NCI-H2107 treated with DMSO at 0.1 percent for 48 hours (cell line): ENCODE measurements around the gene TUT1.
"Not testable (repeated sequence)": the region's sequence is repeated elsewhere in the genome, so short reads cannot be mapped to it uniquely, and the experiment has no call there.

Experiments
- DNase-seq: peaks from one replicate; lab custom pipeline; 2025; ENCODE audit not compliant: unreplicated experiment; lab: John Stamatoyannopoulos, UW

Gene TUT1

DNA sequence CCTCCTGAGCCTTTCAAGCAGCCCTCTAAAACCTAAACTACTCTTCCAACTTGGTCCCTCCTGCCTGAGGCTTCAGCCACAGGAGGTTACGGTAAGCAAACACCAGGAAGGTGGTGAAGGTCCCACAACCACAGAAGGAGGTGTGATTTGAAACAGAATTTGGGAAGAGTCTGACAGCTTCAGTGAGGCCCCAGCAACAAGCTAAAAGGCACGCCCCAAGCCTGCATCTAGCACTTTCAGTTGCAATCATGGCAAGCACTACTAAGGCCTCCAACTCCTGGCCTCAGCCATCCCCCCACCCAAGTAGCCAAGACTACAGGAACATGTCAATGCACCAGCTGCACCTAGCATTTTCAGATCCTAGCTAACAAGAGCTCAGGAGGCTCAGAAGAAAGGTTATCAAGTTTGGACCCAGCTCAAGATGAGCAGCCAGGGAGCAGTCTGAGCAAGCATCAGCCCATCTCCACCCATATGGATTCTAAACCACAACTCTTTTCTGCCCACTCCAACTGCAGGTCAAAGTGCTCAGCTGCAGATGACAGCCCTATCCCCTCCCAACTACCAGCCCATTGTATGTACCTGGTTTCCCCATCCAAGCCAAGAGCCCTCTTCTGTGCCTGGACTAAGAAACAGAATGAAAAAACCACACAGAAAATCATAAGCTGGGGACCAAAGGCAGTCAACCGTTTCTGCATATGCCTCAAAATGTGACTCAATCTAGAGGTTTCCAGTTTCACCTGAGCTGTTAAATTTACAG, 34.3 kb downstream of the TUT1 start:
- no peak for DNase-seq

DNA sequence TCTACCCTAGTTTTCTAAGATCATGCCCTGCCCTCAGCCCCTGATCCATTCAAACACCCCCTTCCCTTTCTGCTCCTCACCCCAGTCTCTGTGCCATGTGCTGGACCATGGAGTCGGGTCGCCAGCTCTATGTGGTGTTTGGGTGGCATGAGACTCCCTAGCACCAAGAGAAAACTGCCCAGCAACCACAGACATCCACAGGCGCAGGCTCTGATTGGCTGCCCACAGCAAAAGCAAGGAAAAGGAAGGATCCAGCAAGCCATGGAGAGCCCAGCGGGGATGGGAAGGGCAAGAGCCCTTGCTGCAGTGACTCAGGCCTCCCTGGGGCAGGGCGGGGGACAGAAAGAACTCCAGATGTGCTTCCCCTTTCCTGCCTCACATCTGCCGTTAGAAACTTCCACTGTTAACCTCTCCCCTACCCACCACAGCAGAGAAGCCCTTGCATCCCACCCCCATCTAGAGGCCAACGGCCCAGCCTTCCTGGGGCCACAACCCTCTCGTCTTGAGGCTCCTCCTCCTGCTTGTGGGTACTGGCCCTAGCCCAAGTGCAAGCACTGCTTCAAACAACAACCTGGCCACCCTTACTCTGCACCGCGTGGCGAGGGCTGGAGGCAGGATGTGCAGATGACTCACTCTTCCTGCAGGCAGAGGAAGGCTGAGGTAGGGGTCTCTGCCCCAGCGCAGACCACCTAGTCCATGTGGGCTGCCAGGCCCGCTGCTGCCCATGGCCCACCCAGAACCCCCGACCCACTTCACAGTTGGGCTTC, 35.0 kb downstream of the TUT1 start:
- DNase-seq: no peak

DNA sequence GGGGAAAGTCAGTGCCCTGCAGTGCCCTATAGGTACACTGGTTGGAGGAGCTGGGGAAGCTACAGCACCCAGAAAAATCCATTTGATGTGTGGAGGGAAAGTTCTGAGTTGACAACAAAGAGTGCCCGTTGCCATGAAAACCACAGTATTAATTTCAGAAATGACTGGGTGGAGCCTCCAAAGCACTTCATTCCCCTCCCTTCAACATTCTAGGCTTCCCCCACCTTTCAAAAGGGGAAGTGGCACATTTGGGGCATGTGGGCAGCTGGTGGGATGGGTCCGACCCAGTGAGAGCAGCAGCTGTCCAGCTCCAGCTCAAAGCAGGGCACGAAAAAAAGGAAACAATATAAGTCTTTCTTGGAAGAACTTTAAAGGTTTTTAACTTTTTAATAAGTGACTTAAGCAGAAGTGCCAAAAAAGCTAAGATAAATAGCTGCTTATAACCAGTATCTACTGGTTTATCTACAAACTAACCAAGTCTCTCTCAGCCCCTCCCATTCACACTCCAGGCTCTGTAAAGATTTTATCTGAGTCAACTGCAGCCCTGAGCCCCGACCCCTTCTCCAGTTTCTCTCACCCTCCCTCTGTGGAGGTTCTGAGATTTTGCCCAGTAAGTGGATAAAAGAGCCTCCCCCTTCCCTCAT, 35.7 kb downstream of the TUT1 start:
- DNase-seq: no peak

DNA sequence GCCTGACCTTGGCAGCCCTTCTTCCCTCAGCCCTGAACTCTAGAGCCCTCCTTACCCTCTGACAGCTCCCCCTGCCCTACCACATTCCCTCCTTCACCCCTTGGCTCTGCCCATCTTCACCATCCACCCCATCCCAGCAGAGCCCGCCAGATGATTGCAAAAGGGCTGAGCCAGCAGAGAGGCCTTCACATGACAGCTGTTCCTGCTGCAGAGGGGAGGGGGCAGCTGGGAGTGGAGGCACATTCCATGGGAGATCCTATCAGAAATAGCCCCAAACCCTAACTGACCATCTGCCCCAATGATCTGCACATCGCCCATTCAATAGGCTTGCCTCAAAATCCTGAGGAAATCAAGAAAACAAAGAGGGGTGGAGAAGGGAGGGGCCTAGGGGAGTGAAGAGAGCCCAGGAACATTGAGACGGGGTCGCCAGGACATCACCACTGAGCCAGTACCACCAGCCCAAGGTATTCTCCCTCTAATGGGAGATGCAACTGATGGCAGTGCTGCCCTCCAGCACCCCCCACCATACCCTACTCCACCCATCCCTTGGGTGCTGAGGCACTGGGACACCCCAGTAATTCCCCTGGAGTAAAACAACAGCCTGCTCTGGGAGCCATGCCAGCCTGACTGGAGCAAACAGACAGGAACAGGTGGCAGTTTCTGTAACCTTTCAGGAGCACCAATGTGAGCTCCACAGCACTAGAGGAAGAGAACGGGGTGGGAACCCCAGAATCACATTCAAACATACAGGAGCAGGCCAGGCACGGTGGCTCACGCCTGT, 36.7 kb downstream of the TUT1 start:
- no peak for DNase-seq

DNA sequence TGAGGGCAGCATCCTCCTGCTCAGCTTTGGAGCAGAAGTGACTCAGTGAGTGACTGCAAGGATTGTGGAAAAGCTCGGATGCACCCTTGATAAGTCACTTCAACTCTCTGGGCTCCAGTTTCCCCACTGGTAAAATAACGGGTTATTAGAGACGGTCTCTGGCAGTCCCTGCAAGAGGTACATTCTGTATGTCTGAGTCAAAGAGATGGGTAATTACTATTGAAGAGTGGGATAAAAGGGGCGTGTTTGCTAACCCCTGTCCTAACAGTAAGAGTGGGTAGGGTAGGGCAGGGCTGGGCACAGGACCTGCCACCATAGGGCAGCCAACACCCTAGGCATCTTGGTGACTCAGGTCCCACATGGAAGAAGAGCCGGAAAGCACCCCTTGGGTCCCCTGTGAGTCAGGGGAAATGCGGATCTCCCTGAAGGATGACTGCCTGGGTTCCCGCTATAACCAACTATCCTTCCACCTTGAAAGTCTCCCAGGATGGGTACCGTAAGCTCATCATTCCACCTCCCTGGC, 37.4 kb downstream of the TUT1 start:
- DNase-seq: no peak

DNA sequence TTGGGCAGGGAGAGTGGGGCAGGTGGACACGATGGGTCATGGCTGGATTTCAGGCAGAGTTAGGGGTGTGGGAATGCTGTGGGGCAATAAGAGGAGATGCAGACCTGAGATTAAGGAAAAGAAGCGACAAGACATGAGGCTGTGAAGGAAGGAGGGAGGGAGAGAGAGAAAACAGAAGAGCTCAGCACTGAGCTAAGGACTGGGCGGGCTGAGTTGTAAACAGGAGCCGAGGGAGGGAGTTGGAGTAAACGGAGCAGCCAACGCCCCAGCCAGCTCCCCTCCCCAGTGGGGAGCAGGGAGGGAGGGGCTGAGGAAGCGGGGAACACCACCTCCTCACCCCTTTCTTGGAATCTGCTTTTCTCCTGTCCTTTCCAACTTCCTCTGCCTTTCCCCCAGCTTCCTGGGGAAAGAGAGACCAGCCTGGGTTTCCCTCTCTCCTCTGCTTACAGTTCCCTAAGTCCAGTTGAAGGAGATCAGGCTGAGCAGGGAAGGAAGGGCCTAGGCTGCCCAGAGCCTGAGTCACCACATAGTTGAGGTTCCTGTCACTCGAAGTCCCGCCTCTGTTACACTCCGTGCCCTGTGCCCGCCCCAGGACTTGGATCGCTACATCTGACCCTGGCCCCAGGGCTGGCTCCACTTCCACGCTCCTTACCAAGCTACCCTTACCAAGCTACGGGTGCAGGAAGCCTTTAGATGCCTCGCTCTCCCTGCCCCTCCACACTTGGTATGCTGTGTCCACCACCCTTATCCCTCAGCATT, 38.1 kb downstream of the TUT1 start:
- DNase-seq: no peak

DNA sequence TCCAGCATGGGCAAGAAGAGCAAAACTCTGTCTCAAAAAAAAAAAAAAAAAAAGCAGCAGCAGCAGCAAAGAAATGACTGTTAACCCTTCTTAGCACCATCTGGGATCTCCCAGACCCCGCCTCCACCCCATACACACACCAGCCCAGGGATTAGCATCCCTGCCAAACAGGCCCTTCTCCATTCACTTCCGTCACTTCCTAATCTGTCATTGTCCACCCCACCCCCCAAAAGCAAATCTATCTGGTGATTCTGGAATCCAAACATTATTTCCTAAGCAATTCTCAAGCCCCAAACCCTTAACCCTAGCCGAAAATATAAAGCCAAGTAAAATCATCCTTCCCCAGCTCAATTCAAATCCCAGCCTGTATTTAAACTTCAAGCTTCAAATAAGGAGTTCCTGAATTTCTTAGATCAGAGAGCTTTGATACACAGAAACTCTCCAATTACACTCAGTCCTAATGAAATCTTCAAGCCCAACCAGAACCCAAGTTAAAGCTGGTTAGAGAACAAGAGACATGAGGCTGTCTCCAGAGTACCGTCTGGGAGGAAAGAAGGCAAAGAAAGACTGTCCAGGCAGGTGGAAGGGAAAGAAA, 38.7 kb downstream of the TUT1 start:
- DNase-seq: no peak

DNA sequence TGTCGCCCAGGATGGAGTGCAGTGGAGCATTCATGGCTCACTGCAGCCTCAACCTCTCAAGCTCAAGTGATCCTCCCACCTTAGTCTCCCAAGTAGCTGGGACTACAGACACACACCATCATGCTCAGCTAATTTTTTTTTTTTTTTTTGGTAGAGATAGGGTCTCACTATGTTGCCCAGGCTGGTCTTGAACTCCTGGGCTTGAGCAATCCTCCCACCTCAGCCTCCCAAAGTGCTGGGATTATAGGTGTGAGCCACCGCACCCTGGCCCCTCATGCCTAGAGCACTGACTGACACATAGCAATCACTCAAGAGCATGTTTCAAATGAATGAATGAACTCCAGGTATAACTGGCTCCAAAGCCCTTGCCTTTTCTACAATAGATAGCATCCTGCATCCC, 40.8 kb downstream of the TUT1 start:
- not testable (repeated sequence) for DNase-seq

DNA sequence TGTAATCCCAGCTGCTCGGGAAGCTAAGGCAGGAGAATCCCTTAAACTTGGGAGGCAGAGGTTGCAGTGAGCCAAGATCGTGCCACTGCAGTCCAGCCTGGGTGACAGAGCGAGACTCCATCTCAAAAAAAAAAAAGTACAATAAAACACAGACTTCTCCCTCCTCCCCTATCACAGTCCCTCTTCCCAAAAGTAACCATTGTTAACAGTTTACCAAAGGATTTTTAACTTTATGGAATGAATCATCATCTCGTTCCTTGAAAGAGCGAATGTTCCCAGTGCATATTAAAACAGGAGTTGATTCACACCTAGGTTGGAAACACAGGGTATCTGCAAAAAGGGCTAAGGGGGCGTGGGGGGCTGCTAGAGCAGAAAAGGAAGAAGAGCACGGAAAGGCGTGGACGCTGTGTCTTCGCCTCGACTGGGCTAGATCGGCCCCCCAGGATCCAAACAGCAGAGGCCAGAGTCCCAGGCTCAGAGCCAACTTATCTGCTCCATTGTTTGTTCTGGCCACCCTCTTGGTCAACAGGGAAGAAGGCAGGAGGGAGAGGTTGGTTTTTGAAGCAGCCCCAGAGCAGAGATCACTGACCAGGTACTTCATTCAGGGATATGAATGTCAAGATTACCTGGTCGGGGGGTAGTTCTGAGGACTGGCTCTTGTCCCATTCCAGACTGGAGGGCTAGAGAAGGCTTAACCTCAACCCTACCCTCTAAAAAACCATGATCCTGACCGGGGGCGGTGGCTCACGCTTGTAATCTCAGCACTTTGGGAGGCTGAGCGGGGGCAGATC, 42.6 kb downstream of the TUT1 start:
- DNase-seq: no peak

DNA sequence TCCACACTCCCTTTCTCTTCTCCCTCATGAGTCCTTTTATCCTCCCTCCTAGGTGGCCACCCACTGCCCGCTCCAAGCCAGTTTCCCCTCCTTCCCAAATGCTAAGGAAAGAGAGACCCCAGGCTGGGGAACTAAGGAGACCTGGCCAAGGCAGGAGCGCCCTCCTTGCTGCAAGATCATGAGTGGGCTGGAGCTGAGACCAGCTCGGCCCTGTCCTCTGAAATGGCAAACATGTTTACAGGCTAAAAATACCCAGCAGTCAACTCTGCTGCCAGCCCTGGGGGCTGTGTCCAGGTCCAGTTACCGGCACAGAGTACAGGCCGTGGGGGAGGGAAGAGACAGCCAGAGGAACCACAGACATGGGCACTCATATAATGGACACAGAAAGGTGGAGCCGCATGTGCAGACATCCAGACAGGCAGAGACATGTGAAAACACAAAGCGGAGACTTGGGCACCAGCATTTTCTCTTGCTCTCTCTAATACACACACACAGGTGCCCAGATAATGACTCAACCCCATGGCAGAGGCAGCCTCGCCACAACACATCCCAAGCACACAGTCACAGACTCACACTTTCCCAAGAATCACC, 43.5 kb downstream of the TUT1 start:
- DNase-seq: no peak

DNA sequence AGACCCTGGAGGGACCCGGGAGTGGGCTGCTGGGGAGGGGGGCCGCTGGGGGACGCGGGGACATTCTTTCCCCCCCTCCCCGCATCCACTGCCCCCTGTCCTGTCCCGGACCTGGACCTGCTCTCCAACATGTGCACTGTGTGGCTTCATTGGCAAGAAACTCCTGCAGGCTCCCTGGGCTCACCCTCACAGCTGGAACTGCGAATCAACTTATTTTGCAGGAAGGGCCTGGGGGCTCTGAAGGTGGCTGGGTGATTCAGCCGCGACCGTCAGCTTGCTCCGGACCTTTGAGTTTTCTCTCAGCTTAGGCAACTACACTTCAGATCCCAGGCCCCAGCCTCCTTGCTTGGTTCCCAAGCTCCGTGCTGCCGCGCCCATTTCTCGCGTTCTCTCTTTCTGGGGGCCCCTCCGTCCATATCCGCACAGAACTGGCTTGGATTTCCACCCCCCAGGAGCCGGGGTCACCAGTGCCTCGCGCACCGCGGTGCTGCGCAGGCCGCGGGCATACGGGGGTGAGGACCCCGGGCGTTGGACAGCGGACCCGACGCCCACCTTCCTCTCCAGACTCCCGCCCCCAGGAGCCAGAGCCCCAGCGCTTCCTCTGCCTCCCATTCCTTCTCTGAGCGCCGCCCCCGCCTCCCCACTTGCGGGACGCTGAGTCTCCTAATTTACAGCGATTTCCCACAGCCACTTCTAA, 44.2 kb downstream of the TUT1 start:
- no peak for DNase-seq

DNA sequence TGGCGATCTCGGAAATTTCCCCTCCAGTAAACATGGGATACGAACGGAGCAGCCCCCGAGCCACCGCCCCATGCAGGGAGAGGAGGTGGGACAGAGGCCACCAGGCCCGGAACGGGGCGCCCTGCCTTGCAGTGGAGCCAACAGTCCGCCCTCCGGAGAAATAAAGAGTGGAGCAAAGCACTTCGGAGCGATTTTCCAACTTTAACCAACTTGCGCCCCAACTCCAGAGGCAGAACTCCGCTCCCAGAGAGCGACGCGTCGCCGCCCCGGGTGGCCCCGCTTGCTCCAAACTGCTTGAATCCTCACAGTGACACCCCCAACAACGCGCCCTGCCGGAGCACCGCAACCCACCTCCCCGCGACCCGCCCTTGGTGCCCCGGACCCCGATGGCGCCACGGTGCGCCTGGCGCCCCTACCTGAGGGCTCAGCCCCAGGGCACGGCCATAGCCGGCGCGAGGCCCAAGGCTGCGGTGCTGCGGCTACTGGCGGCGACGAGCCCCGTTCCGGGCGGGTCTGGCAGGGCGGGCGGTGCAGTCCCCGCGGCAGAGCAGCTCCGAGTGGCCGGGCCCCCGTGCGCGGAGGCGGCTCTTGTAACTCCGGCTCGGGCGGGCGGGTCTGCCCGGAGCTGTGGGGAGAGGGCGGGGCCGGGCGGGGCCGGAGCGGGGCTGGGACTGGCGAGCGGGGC, 44.9 kb downstream of the TUT1 start, which contains the start of gene AHNAK:
AHNAK (minus strand) TSS at position 563 of the 685 bp plus-strand sequence. CDS start 10,708 bp downstream, outside the sequence.
- DNase-seq: no peak

DNA sequence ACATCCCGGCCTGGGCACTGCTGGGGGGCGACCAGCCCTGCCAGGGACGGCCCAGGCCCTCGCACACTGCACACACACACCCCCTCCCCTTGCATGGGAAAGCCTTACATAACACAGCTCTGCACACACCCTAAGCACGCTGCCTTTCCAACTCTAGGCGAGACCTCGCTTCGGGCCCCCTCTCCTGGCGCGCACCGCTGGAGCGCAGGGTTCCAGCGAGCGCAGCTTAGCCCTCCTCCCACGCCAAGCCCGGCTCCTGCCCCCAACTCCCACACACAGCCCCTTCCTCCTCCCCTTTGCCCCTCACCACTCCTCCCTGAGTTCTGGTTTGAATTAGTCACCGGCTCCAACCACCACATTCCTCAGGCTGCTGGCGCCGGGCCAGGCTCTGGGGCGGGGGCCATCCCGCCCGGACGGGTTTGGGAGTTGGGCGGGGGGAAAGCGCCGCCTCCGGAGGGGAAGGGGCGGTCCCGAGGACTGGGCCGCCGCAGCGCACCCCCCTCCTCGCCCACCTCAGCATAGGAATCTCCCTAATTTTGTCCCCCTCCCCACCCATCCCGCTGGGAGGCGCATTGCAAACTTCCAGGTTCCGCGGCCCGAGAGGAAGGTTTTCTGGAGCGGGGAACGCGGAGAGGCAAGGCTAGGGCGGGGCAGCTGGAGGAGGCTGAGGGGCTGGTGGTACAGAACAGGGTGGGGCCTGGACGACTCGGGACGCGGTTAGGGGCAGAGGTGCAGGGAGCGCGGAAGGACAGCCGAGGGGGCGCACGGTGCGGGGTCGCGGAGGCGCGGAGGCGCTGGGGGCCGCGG, 45.7 kb downstream of the TUT1 start:
- DNase-seq: no peak

DNA sequence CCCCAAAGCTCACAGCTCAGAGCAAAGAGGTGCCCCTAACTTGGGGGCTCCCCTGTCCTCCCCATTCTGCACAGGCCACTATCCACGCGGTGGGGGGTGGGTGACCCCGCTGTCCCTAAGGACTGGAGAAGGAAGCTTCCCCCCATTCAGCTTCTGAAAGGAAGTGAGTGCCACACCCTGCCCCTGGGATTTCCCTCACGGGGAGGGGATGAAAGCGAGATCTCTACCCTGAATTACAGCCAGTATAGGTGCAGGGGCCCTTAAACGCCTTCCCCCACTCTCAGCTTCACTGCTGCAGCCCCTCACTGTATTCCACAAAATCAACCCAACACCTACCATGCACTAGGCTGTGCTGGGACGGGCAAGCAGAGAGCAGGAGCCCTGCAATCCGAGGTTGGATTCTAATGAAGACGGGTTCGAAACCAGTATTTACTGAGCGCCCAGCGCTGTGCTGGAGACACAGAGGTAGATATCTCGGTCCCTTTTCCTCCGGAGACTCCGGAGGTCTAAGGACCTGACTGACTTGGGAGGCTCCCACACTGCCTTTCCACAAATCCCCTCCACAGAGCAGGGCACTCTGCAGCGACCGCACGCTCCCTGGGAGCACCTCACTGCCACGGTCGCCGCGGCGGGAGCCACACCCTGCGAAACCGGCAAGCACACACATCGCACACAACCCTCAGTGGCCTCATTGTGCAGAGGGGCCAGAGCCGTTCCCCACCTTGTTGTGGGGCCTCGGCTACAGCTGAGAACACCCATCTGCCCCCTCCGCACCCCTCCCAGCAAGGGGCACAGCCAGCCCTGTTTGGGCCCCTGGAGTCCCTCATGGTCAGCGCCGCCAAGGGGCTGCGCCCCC, 46.5 kb downstream of the TUT1 start:
- DNase-seq: no peak

DNA sequence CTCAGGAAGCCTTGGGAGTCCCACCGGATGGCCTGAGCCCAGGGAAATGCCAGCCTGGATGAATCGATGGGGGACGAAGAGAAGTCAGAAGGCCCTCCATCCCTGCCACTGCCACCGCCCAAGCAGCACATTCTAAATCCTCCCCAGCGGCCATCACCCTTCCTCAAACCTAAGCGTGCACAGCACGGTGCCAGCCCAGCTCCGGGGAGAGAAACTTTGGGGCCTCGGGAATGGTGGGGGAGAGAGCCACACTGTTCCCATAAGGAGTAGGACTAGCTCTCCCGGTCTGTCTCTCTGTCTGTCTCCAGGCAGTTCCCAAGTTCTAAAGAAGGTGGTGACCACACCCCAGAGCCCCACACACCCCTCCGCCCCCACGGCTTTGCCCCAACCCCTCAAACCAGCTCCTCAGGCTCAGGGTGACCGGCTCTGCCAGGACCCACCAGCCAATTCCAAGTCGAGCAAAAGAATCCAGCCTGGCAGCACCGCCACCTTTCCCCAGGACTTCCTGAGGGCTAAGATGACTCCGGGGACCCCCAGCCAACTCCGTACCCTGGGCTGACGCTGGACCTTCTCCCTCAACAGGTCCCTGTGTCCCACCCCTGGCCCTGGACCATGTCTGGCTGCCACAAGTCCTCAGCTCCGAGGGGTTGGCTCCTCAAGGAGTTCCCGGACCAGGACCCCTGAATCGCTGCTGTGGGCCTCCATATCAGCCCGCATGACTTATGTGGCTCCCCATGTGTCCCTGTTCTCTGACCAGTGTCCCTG, 47.5 kb downstream of the TUT1 start:
- DNase-seq: no peak
